ENCODE measurements around the gene COG1.

Gene COG1

GRCh38 chr17:73163043-73163442 is 29.8 kb upstream of the COG1 start:
- Histone ChIP-seq H3K27ac (ENCODE audit: low read depth, low read length, poor library complexity, severe bottlenecking) (no peak overlapping the region), H3K4me2 (ENCODE audit: low read length) (no peak overlapping the region), H2AFZ (ENCODE audit: low read length) (no peak overlapping the region), H3F3A (ENCODE audit: insufficient read depth, low read length) (no peaks in the 10 kb centered on the region), H3K4me1 (ENCODE audit: insufficient read depth, low read length, severe bottlenecking) (no peaks in the 10 kb centered on the region), H3K9me3 (ENCODE audit: low read length) (no peaks in the 10 kb centered on the region), H3K9ac (ENCODE audit: low read length) (no peak overlapping the region), H3K4me3 (ENCODE audit: low read depth, low read length, poor library complexity, severe bottlenecking) (no peak overlapping the region), H3K9me2 (ENCODE audit: low read depth, low read length) (no peaks in the 10 kb centered on the region), H4K20me1 (ENCODE audit: insufficient read depth, low read length) (no peaks in the 10 kb centered on the region), H3K27me3 (ENCODE audit: insufficient read depth, low read length) (peaks cover 10% of the 10 kb centered on the region; the same call in 1 of the 2 replicates), H3K36me3 (ENCODE audit: insufficient read depth, low read length) (no peaks in the 10 kb centered on the region), H3K79me2 (ENCODE audit: insufficient read depth, low read length) (no peaks in the 10 kb centered on the region)
- no peak for TF ChIP-seq CTCF (IDR thresholded peaks at IDR 0.05; ENCODE audit: low read length)
- no peak for TF ChIP-seq EZH2 (IDR thresholded peaks at IDR 0.05; ENCODE audit: borderline replicate concordance, low read length)

- H3K36me3 ChIP-seq (ENCODE audit: insufficient read depth, low read length): no peaks in the 10 kb centered on the region
- H3F3A ChIP-seq (ENCODE audit: insufficient read depth, low read length): no peaks in the 10 kb centered on the region
- H4K20me1 ChIP-seq (ENCODE audit: insufficient read depth, low read length): no peaks in the 10 kb centered on the region
- H3K9me3 ChIP-seq (ENCODE audit: low read length): no peaks in the 10 kb centered on the region
- H3K4me3 ChIP-seq (ENCODE audit: low read depth, low read length, poor library complexity, severe bottlenecking): no peak overlapping the region
- H3K27ac ChIP-seq (ENCODE audit: low read depth, low read length, poor library complexity, severe bottlenecking): no peak overlapping the region
- no peaks in the 10 kb centered on the region for H3K9me2 ChIP-seq (ENCODE audit: low read depth, low read length)
- TF ChIP-seq EZH2 (IDR thresholded peaks at IDR 0.05; ENCODE audit: borderline replicate concordance, low read length): no peak
- no peak for TF ChIP-seq CTCF (IDR thresholded peaks at IDR 0.05; ENCODE audit: low read length)
- no peak overlapping the region for H2AFZ ChIP-seq (ENCODE audit: low read length)
- no peaks in the 10 kb centered on the region for H3K79me2 ChIP-seq (ENCODE audit: insufficient read depth, low read length)
- no peak overlapping the region for H3K9ac ChIP-seq (ENCODE audit: low read length)
- no peak overlapping the region for H3K4me2 ChIP-seq (ENCODE audit: low read length)
- peaks cover 6% of the 10 kb centered on the region; the same call in 1 of the 2 replicates for H3K27me3 ChIP-seq (ENCODE audit: insufficient read depth, low read length)
- H3K4me1 ChIP-seq (ENCODE audit: insufficient read depth, low read length, severe bottlenecking): no peaks in the 10 kb centered on the region
These were observed 27.0 kb upstream of the COG1 start for GRCh38 chr17:73165616-73166404.

GRCh38 chr17:73166731-73167581 is 25.9 kb upstream of the COG1 start:
- Histone ChIP-seq H3K9me3 (ENCODE audit: low read length) (no peaks in the 10 kb centered on the region), H3K4me3 (ENCODE audit: low read depth, low read length, poor library complexity, severe bottlenecking) (no peak overlapping the region), H3K27ac (ENCODE audit: low read depth, low read length, poor library complexity, severe bottlenecking) (no peak overlapping the region), H2AFZ (ENCODE audit: low read length) (no peak overlapping the region), H4K20me1 (ENCODE audit: insufficient read depth, low read length) (no peaks in the 10 kb centered on the region), H3F3A (ENCODE audit: insufficient read depth, low read length) (no peaks in the 10 kb centered on the region), H3K4me1 (ENCODE audit: insufficient read depth, low read length, severe bottlenecking) (no peaks in the 10 kb centered on the region), H3K79me2 (ENCODE audit: insufficient read depth, low read length) (no peaks in the 10 kb centered on the region), H3K27me3 (ENCODE audit: insufficient read depth, low read length) (peaks cover 6% of the 10 kb centered on the region; the same call in 1 of the 2 replicates), H3K36me3 (ENCODE audit: insufficient read depth, low read length) (no peaks in the 10 kb centered on the region), H3K9me2 (ENCODE audit: low read depth, low read length) (no peaks in the 10 kb centered on the region), H3K4me2 (ENCODE audit: low read length) (no peak overlapping the region), H3K9ac (ENCODE audit: low read length) (no peak overlapping the region)
- no peak for TF ChIP-seq CTCF (IDR thresholded peaks at IDR 0.05; ENCODE audit: low read length)
- TF ChIP-seq EZH2 (IDR thresholded peaks at IDR 0.05; ENCODE audit: borderline replicate concordance, low read length): no peak

All from OCI-LY1 (cell line).